NCI-H526 (cell line): ENCODE results near the gene MEGF11.

Source experiments
- DNase-seq, 2 experiments: peaks; one replicate each; lab custom pipeline; 2025; lab: John Stamatoyannopoulos, UW

MEGF11 gene

GRCh38 chr15:66089509-66089908, 164.0 kb downstream of the MEGF11 start:
- no peak for DNase-seq

DNA sequence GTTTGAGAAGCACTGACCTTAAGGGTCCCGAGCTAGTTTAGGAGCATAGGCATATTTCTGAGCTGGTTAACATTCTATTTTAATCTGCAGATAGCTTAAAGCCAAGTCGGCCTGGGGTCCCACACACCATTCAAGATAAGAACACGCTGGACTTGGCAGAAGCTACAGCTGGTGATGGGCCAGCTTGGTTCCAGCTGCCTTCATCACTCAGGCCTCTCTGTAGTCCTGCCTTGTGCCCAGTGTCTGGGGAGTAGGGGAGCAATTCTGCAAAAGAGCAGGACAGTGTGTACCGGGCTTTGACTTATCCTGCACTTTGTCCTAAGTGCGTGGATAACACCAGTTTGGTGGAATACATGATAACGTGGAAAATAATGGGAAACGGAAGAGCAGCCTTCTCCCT, 164.5 kb downstream of the MEGF11 start:
- no peak for DNase-seq

GRCh38 chr15:66085128-66085527, 168.4 kb downstream of the MEGF11 start:
- peak; percentile 41 to 47 for DNase-seq

- peak; percentile 41 for DNase-seq
Measured at GRCh38 chr15:66084704-66085103, 168.8 kb downstream of the MEGF11 start.

- DNase-seq, result peak in 1 of 2 experiments; percentile 31
Measured at GRCh38 chr15:66080717-66081398, 172.7 kb downstream of the MEGF11 start.

DNA sequence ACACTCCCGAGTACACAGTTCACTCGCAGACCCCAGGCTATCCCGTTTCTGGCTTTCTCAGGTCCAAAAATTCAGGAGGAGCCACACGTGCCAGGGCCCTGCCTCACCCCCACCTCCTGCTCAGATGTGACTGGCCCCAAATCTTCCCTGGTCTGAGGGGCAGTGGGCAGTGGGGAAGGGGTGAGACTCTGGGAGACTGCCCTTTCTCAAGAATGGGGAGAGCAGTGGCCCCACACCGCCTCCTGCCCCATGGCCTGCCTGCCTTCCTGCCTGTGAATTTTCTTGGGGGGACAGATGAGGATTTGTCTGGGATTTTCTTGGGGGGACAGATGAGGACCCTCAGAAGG, 174.6 kb downstream of the MEGF11 start:
- DNase-seq, result no peak

- no peak for DNase-seq
Measured at GRCh38 chr15:66078196-66078928, 175.2 kb downstream of the MEGF11 start.

DNA sequence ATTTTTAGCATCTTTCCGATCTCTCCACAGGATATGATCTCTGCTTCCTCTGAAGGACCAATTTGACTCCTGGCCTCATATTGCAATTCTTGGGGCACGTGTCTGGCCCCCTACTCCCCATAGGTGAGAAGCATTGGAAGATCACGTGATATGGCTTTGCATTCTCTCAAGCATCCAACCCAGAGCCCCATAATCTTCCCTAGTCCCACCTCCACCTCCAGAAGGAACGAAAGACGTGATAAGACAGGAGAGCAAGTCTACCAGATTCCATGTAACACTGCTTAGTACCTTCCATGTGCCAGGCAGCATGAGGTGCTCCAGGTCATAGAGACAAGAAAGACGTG, 176.3 kb downstream of the MEGF11 start:
- no peak for DNase-seq

DNA sequence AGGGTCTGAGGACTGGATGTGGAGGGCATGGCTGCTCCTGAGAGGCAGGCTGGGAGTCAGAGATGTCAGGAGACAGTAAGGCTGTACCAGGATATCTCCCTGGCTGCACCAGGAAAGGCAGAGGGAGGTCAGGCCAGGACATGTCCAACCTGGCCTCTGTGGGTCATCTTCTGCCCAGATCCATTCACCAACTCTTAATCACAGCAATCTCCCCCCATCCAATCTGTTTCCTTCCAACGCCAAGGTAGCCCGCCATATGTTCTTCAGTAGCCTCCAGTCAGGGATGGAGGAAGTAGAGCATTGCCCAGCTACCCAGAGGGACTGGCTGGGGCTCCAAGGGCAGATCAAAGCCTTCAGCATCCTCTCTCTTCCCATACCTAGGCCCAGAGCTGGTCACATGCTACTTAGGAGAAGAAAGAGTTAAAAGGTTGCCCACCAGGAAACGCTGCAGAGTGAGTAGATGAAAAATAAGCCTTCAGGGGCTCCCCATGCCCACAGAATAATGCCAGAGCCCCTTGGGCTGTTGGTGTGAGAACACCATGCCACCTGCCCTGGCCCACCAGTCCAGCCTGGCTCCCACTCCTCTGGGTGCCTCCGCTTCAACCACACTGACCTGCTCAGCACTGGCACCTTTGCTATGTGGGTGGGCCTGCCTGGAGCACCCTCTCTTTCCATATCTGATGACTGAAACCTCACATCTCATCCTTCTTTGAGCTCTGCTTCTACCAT, 176.8 kb downstream of the MEGF11 start:
- DNase-seq, result no peak

DNA sequence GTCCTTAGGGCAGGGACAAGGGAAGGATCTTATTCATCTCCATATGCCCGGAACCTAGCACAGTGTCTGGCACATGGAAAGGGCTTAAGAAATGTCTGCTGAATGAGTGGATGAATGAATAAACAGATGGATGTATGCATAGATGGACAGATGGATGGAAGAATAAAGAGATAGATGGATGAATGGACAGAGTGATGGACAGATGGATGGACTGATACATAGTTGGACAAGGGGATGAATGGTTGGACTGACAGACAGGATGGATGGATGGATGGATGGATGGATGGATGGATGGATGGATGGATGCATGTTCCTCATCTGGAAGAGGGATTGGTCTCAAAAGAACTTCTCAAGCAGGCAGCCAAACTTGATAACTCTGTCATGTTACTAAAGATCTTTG, 177.6 kb downstream of the MEGF11 start:
- DNase-seq, result no peak

DNA sequence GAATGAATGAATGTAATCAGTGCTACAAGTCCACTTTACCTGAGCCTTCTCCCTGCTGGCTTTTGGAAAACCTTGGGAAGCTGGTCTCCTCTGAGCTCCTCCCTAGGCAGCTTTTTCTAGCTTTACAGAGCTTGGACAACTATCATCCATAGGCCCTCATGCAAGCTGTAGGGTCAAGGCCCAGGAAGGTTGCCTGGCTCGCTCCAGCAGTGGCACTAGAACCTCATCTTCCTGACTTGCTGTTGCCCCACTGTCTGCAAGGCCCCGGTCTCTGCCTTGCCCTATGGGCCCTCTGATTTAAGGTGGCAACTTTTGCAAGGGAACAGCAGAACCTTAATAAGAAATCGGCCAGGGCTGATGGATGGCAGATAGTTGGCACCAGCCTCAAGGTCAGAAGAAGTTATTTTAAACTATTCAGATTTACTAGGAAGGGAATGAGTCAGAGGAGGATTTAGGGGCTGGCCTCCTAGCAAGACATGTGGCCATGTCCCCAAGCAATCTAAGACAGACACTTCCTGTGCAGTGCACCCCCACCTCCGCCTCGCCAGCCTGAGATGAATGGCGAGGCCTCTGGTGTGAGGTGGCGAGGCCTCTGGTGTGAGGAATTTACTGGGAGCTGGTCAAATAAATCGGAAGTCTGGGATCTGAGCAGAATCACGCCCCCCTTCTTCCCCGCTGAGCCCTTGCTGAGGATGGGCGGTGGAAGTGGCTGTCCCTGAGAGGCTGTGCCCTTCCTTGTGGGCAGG, 180.8 kb downstream of the MEGF11 start:
- DNase-seq, result no peak

- peak in 1 of 2 experiments; percentile 58 for DNase-seq
Measured at GRCh38 chr15:66071921-66072295, 181.6 kb downstream of the MEGF11 start.

DNA sequence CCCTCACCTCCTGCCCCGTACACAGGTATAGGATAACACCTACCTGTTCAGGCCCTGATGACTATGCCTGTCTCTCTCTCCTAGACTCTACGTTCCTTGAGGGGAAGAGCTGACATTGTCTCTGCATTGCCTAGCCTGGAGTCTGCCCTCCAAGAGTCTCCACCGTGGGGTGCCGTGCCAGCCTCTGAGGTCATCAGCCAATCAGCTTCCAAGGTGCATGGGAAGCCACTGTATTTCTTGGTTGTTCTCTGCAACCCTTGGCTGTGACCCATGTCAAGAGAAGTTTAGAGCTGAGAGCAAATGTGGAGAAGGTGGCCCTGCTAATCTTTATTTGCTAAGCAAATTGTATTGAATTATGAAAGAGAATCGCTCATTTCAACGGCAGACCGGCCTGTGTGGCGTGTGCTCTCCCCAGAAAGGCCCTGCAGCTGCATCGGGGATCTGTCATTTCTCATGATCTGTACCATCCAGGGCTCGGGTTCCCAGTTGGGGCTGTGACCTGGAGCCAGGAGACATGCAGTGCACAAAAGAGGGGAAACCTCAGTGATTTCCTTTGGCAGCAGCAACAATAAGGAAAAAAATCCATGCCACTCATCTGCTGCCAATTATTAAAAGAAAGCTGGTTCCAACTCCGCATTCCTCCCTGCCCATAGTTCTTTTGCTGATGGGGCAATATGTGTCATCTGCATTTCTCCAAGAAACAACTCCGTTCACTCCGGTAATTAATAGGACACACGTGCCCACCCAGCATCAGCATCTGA, 182.2 kb downstream of the MEGF11 start:
- DNase-seq, result peak; percentile 63 to 80

GRCh38 chr15:66070220-66070934, 183.2 kb downstream of the MEGF11 start:
- no peak for DNase-seq

GRCh38 chr15:66069751-66070150, 183.8 kb downstream of the MEGF11 start:
- no peak for DNase-seq

- no peak for DNase-seq
Measured at GRCh38 chr15:66068801-66069200, 184.7 kb downstream of the MEGF11 start.

- DNase-seq, result no peak
Measured at GRCh38 chr15:66067687-66068086, 185.9 kb downstream of the MEGF11 start.

DNA sequence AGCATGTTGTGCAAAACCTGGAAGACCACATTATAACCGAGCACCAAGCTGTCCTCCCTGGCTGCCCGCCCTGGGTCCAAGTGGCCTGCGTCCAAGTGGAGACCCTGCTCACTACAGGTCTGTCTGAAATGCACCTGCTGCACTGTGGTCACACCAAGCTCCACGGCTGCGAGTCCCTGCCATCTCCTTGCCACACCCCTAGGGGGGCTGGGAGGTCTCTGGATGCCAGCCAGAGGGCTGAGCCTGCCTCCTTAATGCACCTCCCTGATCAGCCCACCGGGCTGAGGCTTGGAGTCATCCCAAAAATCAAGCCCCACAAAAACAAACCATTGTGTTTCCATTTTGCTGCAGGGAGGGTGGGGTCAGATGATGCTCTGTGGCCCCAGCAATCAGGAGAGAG, 187.1 kb downstream of the MEGF11 start:
- DNase-seq, result no peak

DNA sequence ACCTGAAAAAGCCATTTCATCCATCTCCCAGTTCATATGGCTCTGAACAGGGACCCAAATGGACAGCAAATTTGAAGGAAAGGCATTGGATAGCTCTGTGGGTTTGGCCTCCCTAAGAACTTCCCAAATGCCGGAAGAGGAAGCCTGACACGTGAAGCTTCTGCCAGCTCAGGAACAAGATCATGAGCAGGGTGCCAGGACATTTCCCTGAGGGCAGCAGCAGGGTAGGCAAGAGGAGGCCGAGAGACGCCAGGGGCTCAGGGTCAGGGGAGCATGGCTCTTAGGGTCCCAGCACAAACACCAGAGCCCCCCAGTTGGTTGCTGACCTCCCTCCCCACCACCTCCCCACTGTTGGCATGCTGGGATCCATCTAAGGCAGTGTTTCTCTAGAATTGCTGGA, 187.5 kb downstream of the MEGF11 start:
- no peak for DNase-seq

DNA sequence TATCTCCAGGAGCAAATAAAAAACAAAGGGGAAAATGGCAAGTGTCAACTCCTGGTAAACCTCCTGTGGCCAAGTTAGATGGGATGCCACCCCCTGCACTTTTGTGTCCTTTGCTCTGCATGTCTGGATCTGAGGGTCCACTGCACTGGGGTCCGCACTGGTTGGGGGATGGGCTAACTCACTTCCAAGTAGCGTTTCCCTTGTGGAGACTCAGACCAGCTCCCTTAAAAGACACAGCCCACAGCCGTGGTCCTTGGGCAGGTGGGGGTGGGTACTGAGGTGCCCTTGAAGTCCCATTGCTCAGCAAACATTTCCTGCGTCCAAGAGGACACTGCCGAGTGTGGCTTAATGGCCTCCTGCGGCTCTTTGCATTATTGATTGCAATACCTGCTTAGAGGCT, 188.2 kb downstream of the MEGF11 start:
- no peak for DNase-seq

- no peak for DNase-seq
Measured at GRCh38 chr15:66063147-66063546, 190.4 kb downstream of the MEGF11 start.
